BLaER1 treated with 17β-estradiol and CSF1 and Interleukin-3, amounts not matched to agents 10 nM and 100 nM (cell line): ENCODE data around the gene NT5DC3.

Experiments
- H3K27ac ChIP-seq, 11 experiments: shearing (Covaris generic); formaldehyde crosslinking; 2 replicates each; pipeline ENCODE4 v1.8.1; 2022
- H3K27me3 ChIP-seq, 11 experiments: shearing (Covaris generic); formaldehyde crosslinking; 2 replicates each; pipeline ENCODE4 v1.8.1; 2022
- H3K36me3 ChIP-seq, 11 experiments: shearing (Covaris generic); formaldehyde crosslinking; 2 replicates each; pipeline ENCODE4 v1.8.1; 2022
- H3K4me1 ChIP-seq, 10 experiments: shearing (Covaris generic); formaldehyde crosslinking; 2 replicates each; pipeline ENCODE4 v1.8.1; 2022
- H3K4me2 ChIP-seq, 11 experiments: shearing (Covaris generic); formaldehyde crosslinking; 2 replicates each; pipeline ENCODE4 v1.8.1; 2022
- H3K4me3 ChIP-seq, 10 experiments: shearing (Covaris generic); formaldehyde crosslinking; 2 replicates each; pipeline ENCODE4 v1.8.1; 2022
- H3K9ac ChIP-seq, 11 experiments: shearing (Covaris generic); formaldehyde crosslinking; 2 replicates each; pipeline ENCODE4 v1.8.1; 2022
- H3K9me3 ChIP-seq, 11 experiments: shearing (Covaris generic); formaldehyde crosslinking; replicated peaks in 1 of 11; 2 replicates each; pipeline ENCODE4 v1.8.1; 2022
- H4K20me1 ChIP-seq, 11 experiments: shearing (Covaris generic); formaldehyde crosslinking; 2 replicates each; pipeline ENCODE4 v1.8.1; 2022
- Cebpa-rat ChIP-seq, 11 experiments: shearing (Covaris generic); IDR thresholded peaks; 2 replicates each; pipeline ENCODE4 v1.8.1; 2022

NT5DC3 gene

GRCh38 chr12:103823871-103824270, 17.2 kb downstream of the NT5DC3 start:
- H3K9me3 ChIP-seq: peaks cover 0 to 13% (median 10%) of the 10 kb centered on the region in 11 experiments; a peak in 18 of 22 replicates
- H3K4me2 ChIP-seq: no peak overlapping the region
- no peak overlapping the region for H3K27ac ChIP-seq
- H3K4me1 ChIP-seq: peaks cover 0 to 16% (median 5%) of the 10 kb centered on the region in 10 experiments; a peak in 10 of 20 replicates
- no peaks in the 10 kb centered on the region for H3K27me3 ChIP-seq
- no peak overlapping the region for H3K9ac ChIP-seq
- no peak for TF ChIP-seq Cebpa-rat (IDR thresholded peaks at IDR 0.05)
- no peak overlapping the region for H3K4me3 ChIP-seq
- peaks cover 0 to 15% (median 11%) of the 10 kb centered on the region in 11 experiments; a peak in 14 of 22 replicates for H3K36me3 ChIP-seq
- H4K20me1 ChIP-seq: peaks cover 0 to 83% (median 8%) of the 10 kb centered on the region in 11 experiments; a peak in 9 of 22 replicates

GRCh38 chr12:103821773-103822172, 19.3 kb downstream of the NT5DC3 start:
- H3K9me3 ChIP-seq: peaks cover 0 to 13% (median 10%) of the 10 kb centered on the region in 11 experiments; a peak in 18 of 22 replicates
- peaks cover 0 to 83% (median 8%) of the 10 kb centered on the region in 11 experiments; a peak in 8 of 22 replicates for H4K20me1 ChIP-seq
- no peak for TF ChIP-seq Cebpa-rat (IDR thresholded peaks at IDR 0.05)
- H3K4me1 ChIP-seq: no peaks in the 10 kb centered on the region
- H3K27me3 ChIP-seq: no peaks in the 10 kb centered on the region
- no peak overlapping the region for H3K9ac ChIP-seq
- H3K4me3 ChIP-seq: no peak overlapping the region
- H3K27ac ChIP-seq: no peak overlapping the region
- H3K36me3 ChIP-seq: peaks cover 0 to 15% (median 11%) of the 10 kb centered on the region in 11 experiments; a peak in 14 of 22 replicates
- no peak overlapping the region for H3K4me2 ChIP-seq

GRCh38 chr12:103820881-103821489, 20.0 kb downstream of the NT5DC3 start:
- H3K27ac ChIP-seq: no peak overlapping the region
- no peaks in the 10 kb centered on the region for H3K4me1 ChIP-seq
- no peak overlapping the region for H3K9ac ChIP-seq
- H3K9me3 ChIP-seq: peaks cover 0 to 13% (median 10%) of the 10 kb centered on the region in 11 experiments; a peak in 18 of 22 replicates
- TF ChIP-seq Cebpa-rat (IDR thresholded peaks at IDR 0.05): no peak
- no peak overlapping the region for H3K4me3 ChIP-seq
- H3K36me3 ChIP-seq: peaks cover 0 to 15% (median 11%) of the 10 kb centered on the region in 11 experiments; a peak in 14 of 22 replicates
- H4K20me1 ChIP-seq: peaks cover 0 to 75% (median 4%) of the 10 kb centered on the region in 11 experiments; a peak in 8 of 22 replicates
- H3K27me3 ChIP-seq: no peaks in the 10 kb centered on the region
- no peak overlapping the region for H3K4me2 ChIP-seq

GRCh38 chr12:103820361-103820760, 20.7 kb downstream of the NT5DC3 start:
- Histone ChIP-seq H3K36me3 (peaks cover 0 to 16% (median 11%) of the 10 kb centered on the region in 11 experiments; a peak in 14 of 22 replicates), H3K4me2 (no peak overlapping the region), H3K9me3 (peaks cover 0 to 13% (median 10%) of the 10 kb centered on the region in 11 experiments; a peak in 18 of 22 replicates), H3K4me1 (no peaks in the 10 kb centered on the region), H3K27ac (no peak overlapping the region), H4K20me1 (peaks cover 0 to 69% (median 0%) of the 10 kb centered on the region in 11 experiments; a peak in 9 of 22 replicates), H3K27me3 (no peaks in the 10 kb centered on the region), H3K9ac (no peak overlapping the region), H3K4me3 (no peak overlapping the region)
- TF ChIP-seq Cebpa-rat (IDR thresholded peaks at IDR 0.05): no peak

- no peaks in the 10 kb centered on the region for H3K4me1 ChIP-seq
- no peak overlapping the region for H3K4me3 ChIP-seq
- peaks cover 0 to 21% (median 12%) of the 10 kb centered on the region in 11 experiments; a peak in 14 of 22 replicates for H3K36me3 ChIP-seq
- H3K27me3 ChIP-seq: no peaks in the 10 kb centered on the region
- no peak overlapping the region for H3K9ac ChIP-seq
- H3K27ac ChIP-seq: no peak overlapping the region
- peaks cover 0 to 64% (median 0%) of the 10 kb centered on the region in 11 experiments; a peak in 8 of 22 replicates for H4K20me1 ChIP-seq
- H3K4me2 ChIP-seq: no peak overlapping the region
- TF ChIP-seq Cebpa-rat (IDR thresholded peaks at IDR 0.05): no peak
- peaks cover 0 to 13% (median 10%) of the 10 kb centered on the region in 11 experiments; a peak in 18 of 22 replicates for H3K9me3 ChIP-seq
Observed at GRCh38 chr12:103819892-103820291, 21.1 kb downstream of the NT5DC3 start.

- Histone ChIP-seq H3K36me3 (peaks cover 0 to 26% (median 14%) of the 10 kb centered on the region in 11 experiments; a peak in 19 of 22 replicates), H3K27ac (no peak overlapping the region), H3K4me3 (no peak overlapping the region), H3K9ac (no peak overlapping the region), H3K4me2 (no peak overlapping the region), H3K9me3 (peaks cover 0 to 13% (median 10%) of the 10 kb centered on the region in 11 experiments; a peak in 18 of 22 replicates), H3K27me3 (no peaks in the 10 kb centered on the region), H3K4me1 (peaks cover 0 to 2% (median 0%) of the 10 kb centered on the region in 10 experiments; a peak in 1 of 20 replicates), H4K20me1 (peaks cover 0 to 58% (median 0%) of the 10 kb centered on the region in 11 experiments; a peak in 5 of 22 replicates)
- TF ChIP-seq Cebpa-rat (IDR thresholded peaks at IDR 0.05): no peak
Observed at GRCh38 chr12:103819312-103819711, 21.7 kb downstream of the NT5DC3 start.

- Histone ChIP-seq H3K4me1 (peaks cover 0 to 8% (median 0%) of the 10 kb centered on the region in 10 experiments; a peak in 1 of 20 replicates), H3K27me3 (no peaks in the 10 kb centered on the region), H3K9ac (no peak overlapping the region), H3K9me3 (peaks cover 0 to 13% (median 10%) of the 10 kb centered on the region in 11 experiments; a peak in 18 of 22 replicates), H4K20me1 (peaks cover 0 to 49% (median 0%) of the 10 kb centered on the region in 11 experiments; a peak in 5 of 22 replicates), H3K4me3 (no peak overlapping the region), H3K36me3 (peaks cover 0 to 42% (median 29%) of the 10 kb centered on the region in 11 experiments; a peak in 21 of 22 replicates), H3K4me2 (no peak overlapping the region), H3K27ac (no peak overlapping the region)
- no peak for TF ChIP-seq Cebpa-rat (IDR thresholded peaks at IDR 0.05)
Observed at GRCh38 chr12:103817791-103818190, 23.2 kb downstream of the NT5DC3 start.

- TF ChIP-seq Cebpa-rat (IDR thresholded peaks at IDR 0.05): no peak
- Histone ChIP-seq H3K36me3 (peaks cover 0 to 49% (median 35%) of the 10 kb centered on the region in 11 experiments; a peak in 21 of 22 replicates), H3K9ac (no peak overlapping the region), H3K27me3 (no peaks in the 10 kb centered on the region), H3K4me1 (peaks cover 0 to 8% (median 0%) of the 10 kb centered on the region in 10 experiments; a peak in 1 of 20 replicates), H3K4me2 (no peak overlapping the region), H3K9me3 (peaks cover 0 to 12% (median 10%) of the 10 kb centered on the region in 11 experiments; a peak in 18 of 22 replicates), H3K27ac (no peak overlapping the region), H3K4me3 (no peak overlapping the region), H4K20me1 (peaks cover 0 to 41% (median 0%) of the 10 kb centered on the region in 11 experiments; a peak in 4 of 22 replicates)
Observed at GRCh38 chr12:103816663-103817062, 24.4 kb downstream of the NT5DC3 start.

GRCh38 chr12:103814436-103814835, 26.6 kb downstream of the NT5DC3 start:
- no peak for TF ChIP-seq Cebpa-rat (IDR thresholded peaks at IDR 0.05)
- Histone ChIP-seq H3K9me3 (peaks cover 0 to 6% (median 0%) of the 10 kb centered on the region in 11 experiments; a peak in 2 of 22 replicates), H3K4me2 (no peak overlapping the region), H3K27me3 (no peaks in the 10 kb centered on the region), H3K9ac (no peak overlapping the region), H3K4me1 (peaks cover 0 to 8% (median 0%) of the 10 kb centered on the region in 10 experiments; a peak in 1 of 20 replicates), H3K27ac (no peak overlapping the region), H3K36me3 (peaks cover 0 to 58% (median 40%) of the 10 kb centered on the region in 11 experiments; a peak in 18 of 22 replicates), H3K4me3 (no peak overlapping the region), H4K20me1 (peaks cover 0 to 28% (median 0%) of the 10 kb centered on the region in 11 experiments; a peak in 4 of 22 replicates)
